ENCODE data around the gene FIGLA.

Gene FIGLA

GRCh38 chr2:70826696-70827350 is 36.4 kb upstream of the FIGLA start:
- no peak overlapping the region for H3K4me3 ChIP-seq (ENCODE audit: low read length)
- no peak for DNase-seq (ENCODE audit: low read depth)
- no peak for TF ChIP-seq CTCF (conservative IDR thresholded peaks at IDR 0.05; ENCODE audit: low read depth, low read length)

DNA sequence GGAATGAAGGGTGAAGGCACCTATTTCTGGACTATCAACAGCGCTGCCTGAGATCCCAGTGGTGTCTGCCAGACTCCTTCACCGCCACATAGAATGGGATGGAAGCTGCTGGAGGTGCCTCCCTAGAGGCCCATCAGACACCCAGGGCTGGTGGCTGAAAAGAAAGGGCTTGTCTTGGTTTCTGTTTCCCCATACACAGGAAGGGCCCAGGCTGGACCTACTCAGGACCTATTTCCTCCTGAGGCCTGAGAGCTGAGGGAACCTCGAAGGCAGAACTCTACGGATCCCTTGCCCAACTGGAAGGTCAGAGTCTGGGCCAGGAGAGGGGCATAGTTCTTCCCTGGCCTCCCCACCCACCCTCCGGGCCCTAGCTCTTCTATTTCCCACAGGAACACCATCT is 32.8 kb upstream of the FIGLA start:
- no peak for TF ChIP-seq CTCF (conservative IDR thresholded peaks at IDR 0.05; ENCODE audit: low read depth, low read length)
- H3K4me3 ChIP-seq (ENCODE audit: low read length): no peak overlapping the region
- no peak for DNase-seq (ENCODE audit: low read depth)

DNA sequence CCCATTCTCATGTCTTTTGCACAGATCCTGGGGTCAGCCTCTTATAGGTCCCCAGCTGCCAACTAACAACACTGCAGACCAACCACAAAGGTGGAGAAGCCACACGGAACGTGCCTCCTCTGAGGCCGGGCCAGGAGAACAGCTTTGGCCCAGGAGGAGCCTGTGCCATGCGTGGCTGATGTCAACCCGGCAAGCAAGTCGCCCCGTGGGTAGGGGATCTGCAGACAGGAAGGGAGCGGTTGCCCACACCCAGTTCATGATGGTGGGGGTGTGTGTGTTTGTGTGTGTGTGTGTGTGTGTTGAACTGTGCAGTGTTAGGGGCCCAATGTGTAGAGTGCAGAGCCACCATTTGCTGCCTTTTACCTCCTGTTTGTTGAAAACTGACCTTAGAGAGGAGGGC is 32.4 kb upstream of the FIGLA start:
- TF ChIP-seq CTCF (conservative IDR thresholded peaks at IDR 0.05; ENCODE audit: low read depth, low read length): no peak

DNA sequence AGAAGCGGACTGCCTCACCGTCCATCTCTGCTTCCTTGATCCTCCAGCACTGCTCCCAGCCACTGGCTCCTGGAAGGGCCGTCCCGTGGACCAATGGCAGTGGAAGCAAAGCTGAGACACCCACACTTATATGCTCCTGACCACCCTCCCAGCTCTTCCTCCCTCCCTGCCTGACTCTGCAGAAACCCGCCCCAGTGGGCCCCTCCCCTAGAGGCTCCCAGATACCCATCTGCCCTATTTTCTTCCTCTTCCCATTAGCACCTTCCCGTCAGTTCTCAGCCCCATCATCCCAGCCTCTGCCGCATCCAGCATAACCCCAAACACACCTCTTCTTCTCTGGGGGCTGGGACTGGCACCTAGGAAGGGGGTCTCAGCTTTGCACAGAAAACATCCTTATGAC is 30.1 kb upstream of the FIGLA start, which contains the start of gene CLEC4F:
Gene CLEC4F (minus strand): TSS at position 101 of the 400 bp plus-strand sequence. CDS start 76 bp downstream, at position 25.
- no peak for TF ChIP-seq CTCF (conservative IDR thresholded peaks at IDR 0.05; ENCODE audit: low read depth, low read length)
- H3K4me3 ChIP-seq (ENCODE audit: low read length): no peak within 1 kb of the TSS
- no peak for DNase-seq (ENCODE audit: low read depth)

More for the DNA sequence above, 32.4 kb upstream of the FIGLA start:
- no peak for DNase-seq (ENCODE audit: low read depth)
- no peak overlapping the region for H3K4me3 ChIP-seq (ENCODE audit: low read length)

GRCh38 chr2:70817284-70817954 is 27.0 kb upstream of the FIGLA start:
- DNase-seq (ENCODE audit: low read depth): no peak
- no peak for TF ChIP-seq CTCF (conservative IDR thresholded peaks at IDR 0.05; ENCODE audit: low read depth, low read length)
- H3K4me3 ChIP-seq (ENCODE audit: low read length): no peak overlapping the region

DNA sequence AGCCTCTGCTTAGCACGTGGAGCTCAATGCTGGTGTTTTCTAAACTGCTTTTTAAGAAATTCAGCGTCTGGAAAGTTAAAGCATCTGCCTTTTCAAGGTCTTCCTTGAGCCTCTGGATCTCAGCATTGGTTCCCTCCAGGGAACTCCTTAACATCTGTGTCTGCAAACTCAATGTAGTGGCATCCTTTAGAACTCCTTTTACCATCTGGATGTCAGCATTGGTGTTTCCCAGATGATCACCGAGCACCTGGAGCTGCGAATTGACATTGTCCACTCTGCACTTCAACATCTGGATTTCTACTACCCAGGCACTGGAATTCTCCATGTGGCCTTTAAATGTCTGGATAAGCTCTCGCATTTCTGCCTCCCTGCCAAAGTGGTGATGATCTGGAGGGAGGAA is 26.3 kb upstream of the FIGLA start:
- no peak for TF ChIP-seq CTCF (conservative IDR thresholded peaks at IDR 0.05; ENCODE audit: low read depth, low read length)
- no peak overlapping the region for H3K4me3 ChIP-seq (ENCODE audit: low read length)
- no peak for DNase-seq (ENCODE audit: low read depth)

Measured in retinal pigment epithelial cell (primary cell).